ENCODE data around the gene CCDC9.
"Not testable (repeated sequence)": the region's sequence is repeated elsewhere in the genome, so short reads cannot be mapped to it uniquely, and the experiment has no call there.

Gene CCDC9

GRCh38 chr19:47256693-47257410 is 527 bp downstream of the CCDC9 start:
- Histone ChIP-seq H3K4me1 (peaks cover 0 to 40% (median 25%) of the 10 kb centered on the region in 4 donors), H3K36me3 (peaks cover 31 to 36% (median 32%) of the 10 kb centered on the region in 3 donors), H3K27me3 (no peaks in the 10 kb centered on the region), H3K27ac (peak overlapping the region; percentile 86 to 91), H3K4me3 (peak overlapping the region; percentile 55 to 63), H3K9me3 (no peaks in the 10 kb centered on the region)
- DNase-seq, result peak; percentile 100
- no peak for TF ChIP-seq CTCF (IDR thresholded peaks at IDR 0.05)
- intact Hi-C loops (cut with DNase I; ENCODE audit: low total_unique reads), result no loop called here

GRCh38 chr19:47257411-47258169 is 1.3 kb downstream of the CCDC9 start:
- H3K4me1 ChIP-seq, result peaks cover 0 to 40% (median 25%) of the 10 kb centered on the region in 4 donors
- peak overlapping the region; percentile 86 to 91 for H3K27ac ChIP-seq
- intact Hi-C loops (cut with DNase I; ENCODE audit: low total_unique reads), result loop anchor here (2.0 kb wide), 1 partner anchor 15 kb away; no protein-coding TSS in a partner anchor

GRCh38 chr19:47258434-47258833 is 2.1 kb downstream of the CCDC9 start:
- intact Hi-C loops (cut with DNase I; ENCODE audit: low total_unique reads), result loop anchor here (2.0 kb wide), 1 partner anchor 14 kb away; no protein-coding TSS in a partner anchor
- Histone ChIP-seq H3K4me1 (peaks cover 0 to 40% (median 25%) of the 10 kb centered on the region in 4 donors), H3K4me3 (peak overlapping the region in 1 of 2 donors; percentile 63), H3K36me3 (peaks cover 44 to 50% (median 46%) of the 10 kb centered on the region in 3 donors), H3K27ac (peak overlapping the region; percentile 86 to 91), H3K9me3 (no peaks in the 10 kb centered on the region), H3K27me3 (no peaks in the 10 kb centered on the region)
- DNase-seq, result no peak
- no peak for TF ChIP-seq CTCF (IDR thresholded peaks at IDR 0.05)

More at GRCh38 chr19:47257411-47258169, 1.3 kb downstream of the CCDC9 start:
- no peaks in the 10 kb centered on the region for H3K9me3 ChIP-seq
- H3K27me3 ChIP-seq, result no peaks in the 10 kb centered on the region
- H3K36me3 ChIP-seq, result peaks cover 36 to 42% (median 38%) of the 10 kb centered on the region in 3 donors
- peak in 1 of 2 donors; percentile 59 for DNase-seq
- peak overlapping the region; percentile 55 to 63 for H3K4me3 ChIP-seq
- no peak for TF ChIP-seq CTCF (IDR thresholded peaks at IDR 0.05)

GRCh38 chr19:47258895-47259555 is 2.7 kb downstream of the CCDC9 start:
- intact Hi-C loops (cut with DNase I; ENCODE audit: low total_unique reads), result loop anchor here (2.0 kb wide), 1 partner anchor 14 kb away; no protein-coding TSS in a partner anchor
- Histone ChIP-seq H3K36me3 (peaks cover 50 to 56% (median 50%) of the 10 kb centered on the region in 3 donors), H3K4me1 (peaks cover 0 to 40% (median 25%) of the 10 kb centered on the region in 4 donors), H3K9me3 (no peaks in the 10 kb centered on the region), H3K27ac (peak overlapping the region; percentile 86 to 91), H3K4me3 (no peak overlapping the region), H3K27me3 (no peaks in the 10 kb centered on the region)
- DNase-seq, result no peak
- no peak for TF ChIP-seq CTCF (IDR thresholded peaks at IDR 0.05)

- H3K4me1 ChIP-seq, result peaks cover 0 to 38% (median 25%) of the 10 kb centered on the region in 4 donors
- intact Hi-C loops (cut with DNase I; ENCODE audit: low total_unique reads), result no loop called here
- TF ChIP-seq CTCF (IDR thresholded peaks at IDR 0.05), result no peak
- DNase-seq, result no peak
- H3K27me3 ChIP-seq, result no peaks in the 10 kb centered on the region
- no peaks in the 10 kb centered on the region for H3K9me3 ChIP-seq
- H3K36me3 ChIP-seq, result peaks cover 64 to 70% (median 65%) of the 10 kb centered on the region in 3 donors
- no peak overlapping the region for H3K4me3 ChIP-seq
- no peak overlapping the region for H3K27ac ChIP-seq
Observed at GRCh38 chr19:47260476-47260875, 4.2 kb downstream of the CCDC9 start.

- H3K27ac ChIP-seq; DNase-seq; H3K9me3 ChIP-seq; H3K4me3 ChIP-seq; H3K27me3 ChIP-seq; intact Hi-C loops (cut with DNase I; ENCODE audit: low total_unique reads): not testable (repeated sequence)
- Histone ChIP-seq H3K36me3 (peaks cover 79 to 85% (median 79%) of the 10 kb centered on the region in 3 donors), H3K4me1 (peaks cover 0 to 31% (median 19%) of the 10 kb centered on the region in 4 donors)
Observed at GRCh38 chr19:47261946-47262793, 5.8 kb downstream of the CCDC9 start.
